HG02938 (cell line): ENCODE results near the gene IGF2.
"Not testable (repeated sequence)": the region's sequence is repeated elsewhere in the genome, so short reads cannot be mapped to it uniquely, and the experiment has no call there.

Source experiments
- ATAC-seq: cut with Tn5 transposase; IDR thresholded peaks from one replicate; pipeline ENCODE4 v1.9.1; 2021; ENCODE audit warnings: mild to moderate bottlenecking, moderate library complexity; ENCODE audit not compliant: unreplicated experiment

Gene IGF2

GRCh38 chr11:2139123-2139521, at the start of gene IGF2:
Gene IGF2 (minus strand): TSS chr11:2139389. CDS start chr11:2135523, 3,866 bp downstream.
- ATAC-seq: no peak

GRCh38 chr11:2188745-2189144, 49.6 kb upstream of the IGF2 start:
- no peak for ATAC-seq

GRCh38 chr11:2187280-2187707, 48.1 kb upstream of the IGF2 start:
- ATAC-seq: no peak

- ATAC-seq: no peak
Observed at GRCh38 chr11:2186669-2187279, 47.6 kb upstream of the IGF2 start.

GRCh38 chr11:2185324-2186085, 46.3 kb upstream of the IGF2 start:
- ATAC-seq: no peak

GRCh38 chr11:2182692-2183474, 43.7 kb upstream of the IGF2 start:
- ATAC-seq: no peak

- ATAC-seq: no peak
Observed at GRCh38 chr11:2182075-2182474, 42.9 kb upstream of the IGF2 start.

- no peak for ATAC-seq
Observed at GRCh38 chr11:2180789-2181370, 41.7 kb upstream of the IGF2 start.

- ATAC-seq: no peak
Observed at GRCh38 chr11:2180347-2180746, 41.2 kb upstream of the IGF2 start.

- no peak for ATAC-seq
Observed at GRCh38 chr11:2179516-2179915, 40.3 kb upstream of the IGF2 start.

- no peak for ATAC-seq
Observed at GRCh38 chr11:2178906-2179494, 39.8 kb upstream of the IGF2 start.

GRCh38 chr11:2178055-2178773, 39.0 kb upstream of the IGF2 start:
- not testable (repeated sequence) for ATAC-seq

- ATAC-seq: no peak
Observed at GRCh38 chr11:2177076-2177475, 37.9 kb upstream of the IGF2 start.

GRCh38 chr11:2176389-2176900, 37.3 kb upstream of the IGF2 start:
- ATAC-seq: no peak

- no peak for ATAC-seq
Observed at GRCh38 chr11:2175659-2176058, 36.5 kb upstream of the IGF2 start.

- no peak for ATAC-seq
Observed at GRCh38 chr11:2174361-2174760, 35.2 kb upstream of the IGF2 start.

- ATAC-seq: no peak
Observed at GRCh38 chr11:2173761-2174160, 34.6 kb upstream of the IGF2 start.

- ATAC-seq: no peak
Observed at GRCh38 chr11:2173150-2173693, 34.0 kb upstream of the IGF2 start.

GRCh38 chr11:2172676-2173075, 33.5 kb upstream of the IGF2 start:
- no peak for ATAC-seq

GRCh38 chr11:2171591-2172003, 32.4 kb upstream of the IGF2 start, which contains the start of gene TH:
Gene TH (minus strand): TSS chr11:2171815. CDS start chr11:2171786, 29 bp downstream.
- no peak for ATAC-seq
